ENCODE data around the gene TET3.

TET3 gene

GRCh38 chr2:73964223-73964622, 20.5 kb upstream of the TET3 start:
- no peak for DNase-seq (ENCODE audit: low spot score)

GRCh38 chr2:73965053-73965452, 19.7 kb upstream of the TET3 start:
- DNase-seq (ENCODE audit: low spot score), result no peak

- no peak for DNase-seq (ENCODE audit: low spot score)
Observed at GRCh38 chr2:73968357-73968937, 16.3 kb upstream of the TET3 start.

- no peak for DNase-seq (ENCODE audit: low spot score)
Observed at GRCh38 chr2:73969356-73969755, 15.4 kb upstream of the TET3 start.

- no peak for DNase-seq (ENCODE audit: low spot score)
Observed at GRCh38 chr2:73970141-73970803, 14.4 kb upstream of the TET3 start.

- DNase-seq (ENCODE audit: low spot score), result no peak
Observed at GRCh38 chr2:73970850-73971471, 13.7 kb upstream of the TET3 start.

- DNase-seq (ENCODE audit: low spot score), result no peak
Observed at GRCh38 chr2:73971722-73972121, 13.0 kb upstream of the TET3 start.

GRCh38 chr2:73972846-73973245, 11.9 kb upstream of the TET3 start:
- DNase-seq (ENCODE audit: low spot score), result no peak

- DNase-seq (ENCODE audit: low spot score), result no peak
Observed at GRCh38 chr2:73975731-73976130, 9.0 kb upstream of the TET3 start.

GRCh38 chr2:73976803-73977202, 7.9 kb upstream of the TET3 start:
- no peak for DNase-seq (ENCODE audit: low spot score)

- no peak for DNase-seq (ENCODE audit: low spot score)
Observed at GRCh38 chr2:73977466-73977865, 7.2 kb upstream of the TET3 start.

GRCh38 chr2:73979021-73979420, 5.7 kb upstream of the TET3 start:
- DNase-seq (ENCODE audit: low spot score), result no peak

- DNase-seq (ENCODE audit: low spot score), result peak; percentile 89
Observed at GRCh38 chr2:73979686-73980085, 5.0 kb upstream of the TET3 start.

GRCh38 chr2:73980566-73980965, 4.1 kb upstream of the TET3 start:
- DNase-seq (ENCODE audit: low spot score), result no peak

- peak; percentile 71 for DNase-seq (ENCODE audit: low spot score)
Observed at GRCh38 chr2:73981081-73982001, 3.4 kb upstream of the TET3 start.

- peak; percentile 53 for DNase-seq (ENCODE audit: low spot score)
Observed at GRCh38 chr2:73982140-73982617, 2.5 kb upstream of the TET3 start.

- DNase-seq (ENCODE audit: low spot score), result peak; percentile 38
Observed at GRCh38 chr2:73983322-73984202, 1.1 kb upstream of the TET3 start.

GRCh38 chr2:73984922-73985307, 205 bp downstream of the TET3 start:
- no peak for DNase-seq (ENCODE audit: low spot score)

GRCh38 chr2:73985308-73986084, 786 bp downstream of the TET3 start:
- DNase-seq (ENCODE audit: low spot score), result peak; percentile 54

GRCh38 chr2:73986085-73986681, 1.5 kb downstream of the TET3 start:
- no peak for DNase-seq (ENCODE audit: low spot score)
